Upper lobe of left lung (tissue), 6 donors: ENCODE results near the gene PRKCA. TPM values are rescaled to one million over a fixed set of nuclear protein-coding genes. Genes with fewer than 3 reads are reported as not detected.

Experiments used
- ATAC-seq, 2 donors: fragments of 200-7000 bp; cut with Tn5 transposase; one replicate each; pipeline ENCODE4 v1.9.1; 2022; ENCODE audit warnings: mild to moderate bottlenecking in 2 of 2, moderate library complexity in 2 of 2; ENCODE audit not compliant: low FRiP score in 2 of 2
- DNase-seq, 2 donors: peaks; one replicate each; pipeline ENCODE4 v3.0.0-alpha.2; 2019 to 2020
- H3K27ac ChIP-seq, 4 donors: fragments of 200-600 bp; sonication (generic); one replicate each; pipeline ENCODE4 v1.5.1; 2016 to 2019
- H3K27me3 ChIP-seq, 4 donors: fragments of 200-600 bp; sonication (generic); one replicate each; pipeline ENCODE4 v1.5.1; 2017 to 2019
- H3K36me3 ChIP-seq, 4 donors: fragments of 200-600 bp; sonication (generic); one replicate each; pipeline ENCODE4 v1.5.1; 2016 to 2019
- H3K4me1 ChIP-seq, 4 donors: fragments of 200-600 bp; sonication (generic); one replicate each; pipeline ENCODE4 v1.5.1; 2018 to 2019
- H3K4me3 ChIP-seq, 4 donors: fragments of 200-600 bp; sonication (generic); one replicate each; pipeline ENCODE4 v1.5.1; 2017 to 2019; ENCODE audit warnings: mild to moderate bottlenecking in 2 of 4, moderate library complexity in 1 of 4
- H3K9me3 ChIP-seq, 4 donors: fragments of 200-600 bp; sonication (generic); one replicate each; pipeline ENCODE4 v1.5.1; 2018 to 2019
- EP300 ChIP-seq, 4 donors: sonication (generic); formaldehyde crosslinking; IDR thresholded peaks; one replicate each; pipeline ENCODE4 v1.5.1; 2017; ENCODE audit warnings: antibody characterized with exemption in 4 of 4, control low read depth in 2 of 4
- POLR2A ChIP-seq, 4 donors: fragments of 450-650 bp; IDR thresholded peaks; one replicate each; pipeline ENCODE4 v1.5.1; 2016 to 2017; ENCODE audit warnings: antibody characterized with exemption in 4 of 4, mild to moderate bottlenecking in 2 of 4
- POLR2AphosphoS5 ChIP-seq, 2 donors: sonication (generic); formaldehyde crosslinking; IDR thresholded peaks; one replicate each; pipeline ENCODE4 v1.5.1; 2017; ENCODE audit warnings: antibody characterized with exemption in 2 of 2
- WGBS, 2 donors: methylation state at CpG; one replicate each; pipeline ENCODE4 v1.1.5; 2017 to 2018; 5-methylcytosine and 5-hydroxymethylcytosine counted together
- total RNA-seq, 6 donors: library from RNA; depleted of rRNA in 4 of 6; stranded (reverse); fragments of >200 nt in 4 of 6; gene quantifications; one replicate each; pipeline versions ENCODE4 v1.1.0 to v1.2.1, GENCODE V29; 2016 to 2021
- TF ChIP-seq, protein P1 (sequence below), 6 experiments: fragments of 450-650 bp in 4 of 6; fragments of 200-600 bp in 2 of 6; sonication (generic) in 2 of 6; IDR thresholded peaks; one replicate each; pipeline ENCODE4 v1.5.1; 2016 to 2019; ENCODE audit warnings: antibody characterized with exemption in 6 of 6
- donor health status: DM: no; HTN: no; CAD: no; lungs with moderate emphysema.
- donor health status: DM: no; HTN: yes; CAD: no; lungs with severe emphysema.

The PRKCA gene
- total RNA-seq, 6 donors from 2014 or later: 10.9 to 29.3 (median 18.0) TPM

DNA sequence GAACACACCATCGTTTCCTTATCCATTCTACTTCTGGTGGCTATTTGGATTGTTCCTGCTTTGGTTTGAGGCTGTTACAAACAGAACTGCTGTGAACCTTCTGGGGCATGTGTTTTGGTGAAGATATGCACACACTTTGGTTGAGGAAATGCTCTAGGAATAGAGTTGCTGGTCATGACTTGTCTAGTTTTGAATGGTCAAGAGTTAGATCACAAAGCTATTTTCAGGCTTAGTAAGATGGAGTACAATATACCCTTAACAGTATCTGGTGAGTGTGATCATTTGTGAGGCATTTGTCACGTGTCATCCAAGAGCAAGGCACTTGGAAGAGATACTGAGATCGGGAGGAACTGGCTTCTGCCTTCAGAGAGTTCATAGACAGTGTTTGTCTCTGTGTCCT, 485.5 kb downstream of the PRKCA start:
- Histone ChIP-seq H3K27ac (no peak overlapping the region), H3K36me3 (peaks cover 0 to 8% (median 3%) of the 10 kb centered on the region in 4 donors), H3K27me3 (no peaks in the 10 kb centered on the region), H3K4me3 (no peak overlapping the region), H3K9me3 (no peaks in the 10 kb centered on the region), H3K4me1 (peaks cover 0 to 7% (median 3%) of the 10 kb centered on the region in 4 donors)
- DNase-seq: no peak
- WGBS, 2 donors: 72 to 74% methylated on average over 3 of the region's 3 CpGs
- no peak for ATAC-seq
- TF ChIP-seq EP300 (IDR thresholded peaks at IDR 0.05): no peak
- TF ChIP-seq POLR2A (IDR thresholded peaks at IDR 0.05): no peak
- TF ChIP-seq POLR2AphosphoS5 (IDR thresholded peaks at IDR 0.05): no peak
- TF ChIP-seq, protein P1, sequence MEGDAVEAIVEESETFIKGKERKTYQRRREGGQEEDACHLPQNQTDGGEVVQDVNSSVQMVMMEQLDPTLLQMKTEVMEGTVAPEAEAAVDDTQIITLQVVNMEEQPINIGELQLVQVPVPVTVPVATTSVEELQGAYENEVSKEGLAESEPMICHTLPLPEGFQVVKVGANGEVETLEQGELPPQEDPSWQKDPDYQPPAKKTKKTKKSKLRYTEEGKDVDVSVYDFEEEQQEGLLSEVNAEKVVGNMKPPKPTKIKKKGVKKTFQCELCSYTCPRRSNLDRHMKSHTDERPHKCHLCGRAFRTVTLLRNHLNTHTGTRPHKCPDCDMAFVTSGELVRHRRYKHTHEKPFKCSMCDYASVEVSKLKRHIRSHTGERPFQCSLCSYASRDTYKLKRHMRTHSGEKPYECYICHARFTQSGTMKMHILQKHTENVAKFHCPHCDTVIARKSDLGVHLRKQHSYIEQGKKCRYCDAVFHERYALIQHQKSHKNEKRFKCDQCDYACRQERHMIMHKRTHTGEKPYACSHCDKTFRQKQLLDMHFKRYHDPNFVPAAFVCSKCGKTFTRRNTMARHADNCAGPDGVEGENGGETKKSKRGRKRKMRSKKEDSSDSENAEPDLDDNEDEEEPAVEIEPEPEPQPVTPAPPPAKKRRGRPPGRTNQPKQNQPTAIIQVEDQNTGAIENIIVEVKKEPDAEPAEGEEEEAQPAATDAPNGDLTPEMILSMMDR (IDR thresholded peaks at IDR 0.05): no peak

DNA sequence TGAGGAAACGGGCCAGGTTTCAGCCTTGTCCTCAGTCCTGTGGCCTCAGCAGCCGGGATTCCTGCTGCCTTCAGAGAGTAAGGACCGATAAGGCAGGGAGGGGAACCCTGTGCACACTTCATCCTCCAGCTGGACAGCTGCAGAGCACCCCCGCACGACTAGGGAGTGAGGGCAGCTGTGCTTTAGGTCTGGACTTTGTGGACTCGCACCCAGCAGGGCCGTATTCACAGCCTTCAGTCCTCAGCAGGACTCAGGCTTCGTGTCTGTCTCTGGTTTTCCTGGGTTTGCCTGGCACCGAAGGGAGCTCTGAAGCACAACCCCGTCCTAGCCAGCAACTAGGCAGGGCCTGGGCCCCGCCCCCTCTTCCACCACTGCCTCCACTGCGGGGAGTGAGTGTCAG, 486.7 kb downstream of the PRKCA start:
- ATAC-seq: no peak
- H3K4me3 ChIP-seq: no peak overlapping the region
- WGBS, 2 donors: 79 to 83% methylated on average over 5 to 12 of the region's 12 CpGs
- no peak overlapping the region for H3K27ac ChIP-seq
- H3K9me3 ChIP-seq: no peaks in the 10 kb centered on the region
- DNase-seq: peak in 1 of 2 donors; percentile 51
- no peaks in the 10 kb centered on the region for H3K27me3 ChIP-seq
- TF ChIP-seq POLR2AphosphoS5 (IDR thresholded peaks at IDR 0.05) (no peak), EP300 (IDR thresholded peaks at IDR 0.05) (no peak)
- H3K36me3 ChIP-seq: peaks cover 0 to 8% (median 3%) of the 10 kb centered on the region in 4 donors
- peaks cover 0 to 7% (median 3%) of the 10 kb centered on the region in 4 donors for H3K4me1 ChIP-seq

DNA sequence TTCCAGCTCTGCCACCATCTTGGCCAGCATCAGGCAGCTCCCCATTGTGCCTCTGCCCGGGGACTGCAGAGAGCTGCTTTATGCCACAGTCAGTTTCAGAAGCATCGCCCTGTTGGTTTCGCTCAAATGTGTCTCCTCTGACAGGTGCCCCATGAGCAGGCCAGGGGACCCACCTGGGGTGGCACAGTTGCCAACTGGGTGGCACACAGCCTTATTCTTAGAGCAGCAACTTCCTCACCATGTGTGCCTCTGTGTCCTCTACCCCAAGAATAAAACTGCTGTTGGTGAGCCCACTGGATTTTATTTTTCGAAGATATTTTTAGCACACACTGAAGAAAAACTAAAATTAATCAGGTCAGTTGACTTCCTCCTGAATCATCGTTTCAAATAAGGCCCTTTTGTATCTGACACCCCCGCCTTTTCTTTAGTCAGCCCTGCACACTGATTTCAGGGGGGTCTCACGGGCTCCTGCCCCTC, 487.6 kb downstream of the PRKCA start:
- DNase-seq: no peak
- Histone ChIP-seq H3K27ac (no peak overlapping the region), H3K36me3 (peaks cover 0 to 8% (median 3%) of the 10 kb centered on the region in 4 donors), H3K9me3 (no peaks in the 10 kb centered on the region), H3K27me3 (no peaks in the 10 kb centered on the region), H3K4me3 (no peak overlapping the region), H3K4me1 (peaks cover 0 to under 1% (median 0%) of the 10 kb centered on the region in 4 donors)
- no peak for ATAC-seq
- WGBS, 2 donors: 67 to 74% methylated on average over 7 of the region's 7 CpGs
- no peak for TF ChIP-seq POLR2AphosphoS5 (IDR thresholded peaks at IDR 0.05)
- TF ChIP-seq, protein P1 (IDR thresholded peaks at IDR 0.05): no peak
- TF ChIP-seq EP300 (IDR thresholded peaks at IDR 0.05): no peak
- no peak for TF ChIP-seq POLR2A (IDR thresholded peaks at IDR 0.05)

DNA sequence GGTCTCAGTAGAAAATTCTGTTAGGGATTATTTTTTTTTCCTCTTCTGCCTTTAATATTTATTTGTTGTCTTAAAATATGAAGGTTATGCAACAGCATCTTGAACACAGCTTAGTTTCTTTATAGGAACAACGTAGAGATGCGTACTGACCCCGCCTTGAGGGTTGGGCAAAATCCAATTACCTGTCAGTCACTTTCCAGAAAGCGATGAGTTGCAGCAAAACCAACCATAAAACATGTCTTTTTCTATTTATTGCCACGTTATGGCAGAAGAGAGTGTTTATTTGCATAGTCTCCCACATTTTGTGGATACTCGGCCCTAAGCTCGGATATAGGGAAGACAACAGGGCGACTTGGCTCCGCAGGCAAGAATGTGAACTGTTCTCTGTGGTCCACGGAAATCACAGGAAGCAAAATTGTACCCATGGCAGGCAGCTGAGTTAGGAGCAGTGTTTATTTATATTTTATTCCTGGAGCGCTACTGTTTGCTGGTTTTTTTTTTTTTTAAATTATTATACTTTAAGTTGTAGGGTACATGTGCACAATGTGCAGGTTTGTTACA, 488.2 kb downstream of the PRKCA start:
- 79 to 81% methylated on average over 11 of the region's 11 CpGs for WGBS, 2 donors
- no peak overlapping the region for H3K27ac ChIP-seq

DNA sequence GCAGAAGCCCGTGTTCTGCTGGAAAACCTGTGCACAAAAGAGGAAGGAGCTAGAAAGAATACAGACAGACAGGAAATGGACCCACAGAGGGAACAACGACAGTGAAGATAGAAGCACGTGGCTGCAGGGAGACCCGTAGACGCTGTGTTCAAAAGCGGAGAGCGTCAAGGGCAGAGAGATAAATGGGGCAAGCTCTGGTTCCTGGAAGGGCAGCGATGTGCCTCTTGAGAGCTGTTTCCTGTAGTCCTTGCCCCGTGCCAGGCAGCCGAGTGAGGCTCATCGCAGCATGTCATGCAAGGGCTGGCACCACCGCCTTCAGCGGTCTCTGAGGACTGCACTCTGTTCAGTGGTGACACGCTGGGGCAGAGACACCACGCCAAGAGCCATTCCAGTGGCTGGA, 488.9 kb downstream of the PRKCA start:
- WGBS, 2 donors: 38 to 42% methylated on average over 8 to 15 of the region's 15 CpGs
- Histone ChIP-seq H3K36me3 (peaks cover 0 to 8% (median 3%) of the 10 kb centered on the region in 4 donors), H3K4me3 (no peak overlapping the region), H3K9me3 (no peaks in the 10 kb centered on the region), H3K27ac (peak overlapping the region in 1 of 4 donors; percentile 51), H3K4me1 (no peaks in the 10 kb centered on the region), H3K27me3 (no peaks in the 10 kb centered on the region)
- peak in 1 of 2 donors; percentile 66 for ATAC-seq
- no peak for TF ChIP-seq POLR2A (IDR thresholded peaks at IDR 0.05)
- TF ChIP-seq, protein P1 (IDR thresholded peaks at IDR 0.05): no peak
- TF ChIP-seq POLR2AphosphoS5 (IDR thresholded peaks at IDR 0.05): no peak
- TF ChIP-seq EP300 (IDR thresholded peaks at IDR 0.05): no peak
- peak in 1 of 2 donors; percentile 24 for DNase-seq

More for the DNA sequence above, 488.2 kb downstream of the PRKCA start:
- Histone ChIP-seq H3K36me3 (peaks cover 0 to 8% (median 3%) of the 10 kb centered on the region in 4 donors), H3K4me3 (no peak overlapping the region), H3K27me3 (no peaks in the 10 kb centered on the region), H3K4me1 (no peaks in the 10 kb centered on the region), H3K9me3 (no peaks in the 10 kb centered on the region)
- TF ChIP-seq POLR2AphosphoS5 (IDR thresholded peaks at IDR 0.05): no peak
- TF ChIP-seq, protein P1 (IDR thresholded peaks at IDR 0.05): no peak
- no peak for TF ChIP-seq POLR2A (IDR thresholded peaks at IDR 0.05)
- TF ChIP-seq EP300 (IDR thresholded peaks at IDR 0.05): no peak
- ATAC-seq (no peak), DNase-seq (no peak)
